GM23338 (cell line): ENCODE results near the gene SULT6B1. TPM values are rescaled to one million over a fixed set of nuclear protein-coding genes. Genes with fewer than 3 reads are reported as not detected.

ENCODE experiments used
- ATAC-seq: fragments of 200-7000 bp; cut with Tn5 transposase; 3 replicates; pipeline ENCODE4 v1.9.1; 2020
- DNase-seq: peaks from one replicate; pipeline ENCODE4 v3.0.0-alpha.2; 2015; ENCODE audit warnings: low spot score
- H2AFZ ChIP-seq: fragments of 200-600 bp; sonication (generic); 2 replicates; pipeline ENCODE4 v1.8.0; 2016; ENCODE audit warnings: antibody characterized with exemption, mild to moderate bottlenecking, moderate library complexity
- H3F3A ChIP-seq: fragments of 200-600 bp; sonication (generic); replicated peaks from 2 replicates; pipeline ENCODE4 v1.8.0; 2017; ENCODE audit warnings: antibody characterized with exemption, mixed run types, low read depth
- H3K27ac ChIP-seq: fragments of 200-600 bp; sonication (generic); 2 replicates; pipeline ENCODE4 v1.6.1; 2016; ENCODE audit warnings: low read depth
- H3K27me3 ChIP-seq: fragments of 200-600 bp; sonication (generic); 2 replicates; pipeline ENCODE4 v1.8.0; 2016; ENCODE audit warnings: mild to moderate bottlenecking, mixed run types, moderate library complexity; ENCODE audit not compliant: insufficient read depth
- H3K36me3 ChIP-seq: fragments of 200-600 bp; sonication (generic); 2 replicates; pipeline ENCODE4 v1.8.0; 2016; ENCODE audit warnings: mild to moderate bottlenecking; ENCODE audit not compliant: insufficient read depth
- H3K4me1 ChIP-seq: fragments of 200-600 bp; sonication (generic); 2 replicates; pipeline ENCODE4 v1.8.0; 2016; ENCODE audit warnings: mild to moderate bottlenecking, moderate library complexity; ENCODE audit not compliant: insufficient read depth
- H3K4me2 ChIP-seq: fragments of 200-600 bp; sonication (generic); 2 replicates; pipeline ENCODE4 v1.7.1; 2017; ENCODE audit warnings: mixed run types
- H3K4me3 ChIP-seq: fragments of 200-600 bp; sonication (generic); 2 replicates; pipeline ENCODE4 v1.6.1; 2016; ENCODE audit warnings: mixed run types
- H3K79me2 ChIP-seq: fragments of 200-600 bp; sonication (generic); replicated peaks from 2 replicates; pipeline ENCODE4 v1.8.0; 2017; ENCODE audit warnings: mild to moderate bottlenecking; ENCODE audit not compliant: insufficient read depth
- H3K9me2 ChIP-seq: fragments of 200-600 bp; sonication (generic); 2 replicates; pipeline ENCODE4 v1.8.0; 2017; ENCODE audit not compliant: insufficient read depth
- H4K20me1 ChIP-seq: fragments of 200-600 bp; sonication (generic); replicated peaks from 2 replicates; pipeline ENCODE4 v1.8.0; 2017; ENCODE audit warnings: mild to moderate bottlenecking; ENCODE audit not compliant: insufficient read depth
- H3K27ac Mint-ChIP-seq: 2 replicates; pipeline ENCODE4 v1.8.0; 2020; ENCODE audit warnings: inconsistent platforms, mild to moderate bottlenecking, moderate library complexity, mixed read lengths
- H3K27me3 Mint-ChIP-seq: 3 replicates; pipeline ENCODE4 v1.8.0; 2022; ENCODE audit warnings: low read depth, mild to moderate bottlenecking, moderate library complexity, mixed read lengths, inconsistent platforms; ENCODE audit not compliant: insufficient read depth, poor library complexity
- H3K36me3 Mint-ChIP-seq: 3 replicates; pipeline ENCODE4 v1.8.0; 2021; ENCODE audit warnings: low read depth, mild to moderate bottlenecking, inconsistent platforms, moderate library complexity, mixed read lengths
- H3K4me1 Mint-ChIP-seq: 3 replicates; pipeline ENCODE4 v1.8.0; 2020; ENCODE audit warnings: mild to moderate bottlenecking, inconsistent platforms, mixed read lengths
- H3K4me3 Mint-ChIP-seq: 3 replicates; pipeline ENCODE4 v1.8.0; 2021; ENCODE audit warnings: moderate library complexity, mild to moderate bottlenecking, inconsistent platforms, mixed read lengths
- H3K9me3 Mint-ChIP-seq: 3 replicates; pipeline ENCODE4 v1.8.0; 2020; ENCODE audit warnings: moderate library complexity, mild to moderate bottlenecking, inconsistent platforms, mixed read lengths
- CREB1 ChIP-seq: fragments of 250-450 bp; sonication (Bioruptor Pico); IDR thresholded peaks from 2 replicates; pipeline ENCODE4 v1.5.0; 2020; ENCODE audit warnings: low read depth, mild to moderate bottlenecking, moderate library complexity
- CTCF ChIP-seq, 2 experiments: fragments of 200-600 bp in 1 of 2; sonication (generic) in 1 of 2; conservative IDR thresholded peaks; 2 replicates each; pipeline versions ENCODE4 v1.5.1 to v1.6.1; 2016 to 2017; ENCODE audit warnings: antibody characterized with exemption in 2 of 2, low read depth in 2 of 2, mild to moderate bottlenecking in 2 of 2, moderate library complexity in 1 of 2
- EZH2 ChIP-seq: fragments of 200-600 bp; sonication (generic); IDR thresholded peaks from one replicate; pipeline ENCODE4 v1.8.0; 2017; ENCODE audit warnings: antibody characterized with exemption, mild to moderate bottlenecking, low read depth; ENCODE audit not compliant: unreplicated experiment
- EZH2phosphoT487 ChIP-seq: fragments of 200-600 bp; sonication (generic); IDR thresholded peaks from one replicate; pipeline ENCODE4 v1.8.1; 2018; ENCODE audit warnings: antibody characterized with exemption; ENCODE audit not compliant: unreplicated experiment
- JUNB ChIP-seq: IDR thresholded peaks from one replicate; pipeline ENCODE4 v1.6.1; 2016; ENCODE audit warnings: antibody characterized with exemption; ENCODE audit not compliant: unreplicated experiment
- NANOG ChIP-seq: IDR thresholded peaks from 2 replicates; pipeline ENCODE4 v1.6.1; 2016; ENCODE audit warnings: antibody characterized with exemption, borderline replicate concordance
- POLR2AphosphoS5 ChIP-seq: IDR thresholded peaks from 2 replicates; pipeline ENCODE4 v1.6.1; 2016; ENCODE audit warnings: antibody characterized with exemption, low read depth
- STAT1 ChIP-seq: IDR thresholded peaks from one replicate; pipeline ENCODE4 v1.6.1; 2016; ENCODE audit warnings: antibody characterized with exemption; ENCODE audit not compliant: unreplicated experiment
- ZNF114 ChIP-seq: fragments of 250-450 bp; sonication (Bioruptor Pico); IDR thresholded peaks from 2 replicates; pipeline ENCODE4 v1.5.0; 2020; ENCODE audit warnings: mild to moderate bottlenecking, moderate library complexity
- ZNF331 ChIP-seq: fragments of 250-450 bp; sonication (Bioruptor Pico); IDR thresholded peaks from 2 replicates; pipeline ENCODE4 v1.5.0; 2020; ENCODE audit warnings: low read depth, mild to moderate bottlenecking, moderate library complexity
- ZNF462 ChIP-seq: fragments of 250-450 bp; sonication (Bioruptor Pico); IDR thresholded peaks from 2 replicates; pipeline ENCODE4 v1.5.0; 2020; ENCODE audit warnings: mild to moderate bottlenecking, moderate library complexity
- polyA plus RNA-seq: library from polyadenylated mRNA; unstranded; fragments of >200 nt; fragmentation: Nextera tagmentation; extraction: Ambion mirVana; gene quantifications from 2 replicates; pipeline ENCODE4 v1.2.1, GENCODE V29; 2016
- total RNA-seq: library from RNA; depleted of rRNA; stranded (reverse); fragments of >200 nt; shearing (Covaris generic); gene quantifications from 2 replicates; pipeline ENCODE4 v1.2.3, GENCODE V29; 2014
- TF ChIP-seq, protein P1 (sequence below): IDR thresholded peaks from one replicate; pipeline ENCODE4 v1.6.1; 2018; ENCODE audit warnings: antibody characterized with exemption; ENCODE audit not compliant: unreplicated experiment
- TF ChIP-seq, protein P2 (sequence below): IDR thresholded peaks from 2 replicates; pipeline ENCODE4 v1.6.1; 2016; ENCODE audit warnings: antibody characterized with exemption

Gene SULT6B1
- total and polyA plus RNA-seq, 2 experiments from 2014 or later, result not detected

- Histone ChIP-seq H3K79me2 (peaks cover 23% of the 10 kb centered on the region), H4K20me1 (no peaks in the 10 kb centered on the region), H3K4me2 (no peak overlapping the region), H3K4me1 (peaks cover 2% of the 10 kb centered on the region), H2AFZ (no peak overlapping the region), H3K27ac (no peak overlapping the region), H3K36me3 (peaks cover 28% of the 10 kb centered on the region), H3K4me3 (no peak overlapping the region), H3K9me2 (no peaks in the 10 kb centered on the region), H3K27me3 (no peaks in the 10 kb centered on the region), H3F3A (no peaks in the 10 kb centered on the region)
- H3K4me1 Mint-ChIP-seq, result peaks cover 9% of the 10 kb centered on the region; the same call in 2 of the 3 replicates
- DNase-seq (no peak), ATAC-seq (no peak)
- H3K36me3 Mint-ChIP-seq, result peaks cover 39% of the 10 kb centered on the region
- H3K9me3 Mint-ChIP-seq, result no peaks in the 10 kb centered on the region
- H3K27me3 Mint-ChIP-seq, result no peaks in the 10 kb centered on the region
- H3K4me3 Mint-ChIP-seq, result no peak overlapping the region
- TF ChIP-seq ZNF331 (CRISPR knock-in tag) (no peak), POLR2AphosphoS5 (no peak), EZH2 (no peak), CTCF (conservative IDR thresholded peaks at IDR 0.05; ENCODE audit: low read depth in 2 of 2) (no peak), NANOG (no peak), STAT1 (no peak), CREB1 (CRISPR knock-in tag) (no peak), ZNF462 (no peak), JUNB (no peak), EZH2phosphoT487 (no peak), ZNF114 (CRISPR knock-in tag) (no peak)
- TF ChIP-seq, protein P1, sequence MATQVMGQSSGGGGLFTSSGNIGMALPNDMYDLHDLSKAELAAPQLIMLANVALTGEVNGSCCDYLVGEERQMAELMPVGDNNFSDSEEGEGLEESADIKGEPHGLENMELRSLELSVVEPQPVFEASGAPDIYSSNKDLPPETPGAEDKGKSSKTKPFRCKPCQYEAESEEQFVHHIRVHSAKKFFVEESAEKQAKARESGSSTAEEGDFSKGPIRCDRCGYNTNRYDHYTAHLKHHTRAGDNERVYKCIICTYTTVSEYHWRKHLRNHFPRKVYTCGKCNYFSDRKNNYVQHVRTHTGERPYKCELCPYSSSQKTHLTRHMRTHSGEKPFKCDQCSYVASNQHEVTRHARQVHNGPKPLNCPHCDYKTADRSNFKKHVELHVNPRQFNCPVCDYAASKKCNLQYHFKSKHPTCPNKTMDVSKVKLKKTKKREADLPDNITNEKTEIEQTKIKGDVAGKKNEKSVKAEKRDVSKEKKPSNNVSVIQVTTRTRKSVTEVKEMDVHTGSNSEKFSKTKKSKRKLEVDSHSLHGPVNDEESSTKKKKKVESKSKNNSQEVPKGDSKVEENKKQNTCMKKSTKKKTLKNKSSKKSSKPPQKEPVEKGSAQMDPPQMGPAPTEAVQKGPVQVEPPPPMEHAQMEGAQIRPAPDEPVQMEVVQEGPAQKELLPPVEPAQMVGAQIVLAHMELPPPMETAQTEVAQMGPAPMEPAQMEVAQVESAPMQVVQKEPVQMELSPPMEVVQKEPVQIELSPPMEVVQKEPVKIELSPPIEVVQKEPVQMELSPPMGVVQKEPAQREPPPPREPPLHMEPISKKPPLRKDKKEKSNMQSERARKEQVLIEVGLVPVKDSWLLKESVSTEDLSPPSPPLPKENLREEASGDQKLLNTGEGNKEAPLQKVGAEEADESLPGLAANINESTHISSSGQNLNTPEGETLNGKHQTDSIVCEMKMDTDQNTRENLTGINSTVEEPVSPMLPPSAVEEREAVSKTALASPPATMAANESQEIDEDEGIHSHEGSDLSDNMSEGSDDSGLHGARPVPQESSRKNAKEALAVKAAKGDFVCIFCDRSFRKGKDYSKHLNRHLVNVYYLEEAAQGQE, result no peak
- TF ChIP-seq, protein P2, sequence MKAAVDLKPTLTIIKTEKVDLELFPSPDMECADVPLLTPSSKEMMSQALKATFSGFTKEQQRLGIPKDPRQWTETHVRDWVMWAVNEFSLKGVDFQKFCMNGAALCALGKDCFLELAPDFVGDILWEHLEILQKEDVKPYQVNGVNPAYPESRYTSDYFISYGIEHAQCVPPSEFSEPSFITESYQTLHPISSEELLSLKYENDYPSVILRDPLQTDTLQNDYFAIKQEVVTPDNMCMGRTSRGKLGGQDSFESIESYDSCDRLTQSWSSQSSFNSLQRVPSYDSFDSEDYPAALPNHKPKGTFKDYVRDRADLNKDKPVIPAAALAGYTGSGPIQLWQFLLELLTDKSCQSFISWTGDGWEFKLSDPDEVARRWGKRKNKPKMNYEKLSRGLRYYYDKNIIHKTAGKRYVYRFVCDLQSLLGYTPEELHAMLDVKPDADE, result no peak
- H3K27ac Mint-ChIP-seq, result no peak overlapping the region
Measured at GRCh38 chr2:37146062-37146461, 42.4 kb downstream of the SULT6B1 start.
